GM19035 (cell line): ENCODE measurements around the gene PDIA4.
A peak's percentile ranks its signal among the peaks of the same experiment; 100 is the strongest.

Experiments
- ATAC-seq: cut with Tn5 transposase; IDR thresholded peaks from one replicate; pipeline ENCODE4 v1.9.1; 2021; ENCODE audit not compliant: unreplicated experiment

PDIA4 gene

GRCh38 chr7:148975896-148976295 is 52.4 kb downstream of the PDIA4 start:
- no peak for ATAC-seq

GRCh38 chr7:148973256-148973655 is 55.0 kb downstream of the PDIA4 start:
- ATAC-seq, result no peak

- ATAC-seq, result no peak
Measured at GRCh38 chr7:148972375-148972774, 55.9 kb downstream of the PDIA4 start.

GRCh38 chr7:148967602-148968001 is 60.7 kb downstream of the PDIA4 start:
- ATAC-seq, result no peak

- ATAC-seq, result peak; percentile 12
Measured at GRCh38 chr7:148967032-148967372, 61.3 kb downstream of the PDIA4 start.

- no peak for ATAC-seq
Measured at GRCh38 chr7:148964483-148965267, 63.6 kb downstream of the PDIA4 start.

- no peak for ATAC-seq
Measured at GRCh38 chr7:148963583-148964482, 64.5 kb downstream of the PDIA4 start.

- ATAC-seq, result peak; percentile 62
Measured at GRCh38 chr7:148962823-148963582, 65.3 kb downstream of the PDIA4 start.

- ATAC-seq, result no peak
Measured at GRCh38 chr7:148962440-148962822, 65.9 kb downstream of the PDIA4 start.

- no peak for ATAC-seq
Measured at GRCh38 chr7:148959726-148960125, 68.6 kb downstream of the PDIA4 start.

- ATAC-seq, result no peak
Measured at GRCh38 chr7:148958061-148958460, 70.2 kb downstream of the PDIA4 start.

GRCh38 chr7:148954766-148955165 is 73.5 kb downstream of the PDIA4 start:
- ATAC-seq, result no peak

- ATAC-seq, result no peak
Measured at GRCh38 chr7:148953676-148954075, 74.6 kb downstream of the PDIA4 start.
